Measurements from ENCODE around the gene IGFL2.
"Not testable (repeated sequence)": the region's sequence is repeated elsewhere in the genome, so short reads cannot be mapped to it uniquely, and the experiment has no call there.

The IGFL2 gene

GRCh38 chr19:46189971-46190888 is 42.2 kb downstream of the IGFL2 start:
- DNase-seq (ENCODE audit: low spot score): no peak

- no peak for DNase-seq (ENCODE audit: low spot score)
Observed at GRCh38 chr19:46191356-46191755, 43.3 kb downstream of the IGFL2 start.

GRCh38 chr19:46191972-46192371 is 43.9 kb downstream of the IGFL2 start:
- DNase-seq (ENCODE audit: low spot score): no peak

GRCh38 chr19:46192626-46192991 is 44.6 kb downstream of the IGFL2 start:
- not testable (repeated sequence) for DNase-seq (ENCODE audit: low spot score)

- no peak for DNase-seq (ENCODE audit: low spot score)
Observed at GRCh38 chr19:46192992-46193650, 45.1 kb downstream of the IGFL2 start.

GRCh38 chr19:46193678-46194077 is 45.6 kb downstream of the IGFL2 start:
- DNase-seq (ENCODE audit: low spot score): no peak

- no peak for DNase-seq (ENCODE audit: low spot score)
Observed at GRCh38 chr19:46195104-46195503, 47.1 kb downstream of the IGFL2 start.

- DNase-seq (ENCODE audit: low spot score): not testable (repeated sequence)
Observed at GRCh38 chr19:46195919-46196318, 47.9 kb downstream of the IGFL2 start.

GRCh38 chr19:46196410-46197124 is 48.5 kb downstream of the IGFL2 start:
- no peak for DNase-seq (ENCODE audit: low spot score)

GRCh38 chr19:46197314-46198070 is 49.5 kb downstream of the IGFL2 start:
- DNase-seq (ENCODE audit: low spot score): no peak

GRCh38 chr19:46198756-46199155 is 50.7 kb downstream of the IGFL2 start:
- DNase-seq (ENCODE audit: low spot score): no peak

- no peak for DNase-seq (ENCODE audit: low spot score)
Observed at GRCh38 chr19:46201454-46202310, 53.6 kb downstream of the IGFL2 start.

- DNase-seq (ENCODE audit: low spot score): no peak
Observed at GRCh38 chr19:46202426-46202825, 54.4 kb downstream of the IGFL2 start.

- no peak for DNase-seq (ENCODE audit: low spot score)
Observed at GRCh38 chr19:46202872-46203860, 55.1 kb downstream of the IGFL2 start.

- no peak for DNase-seq (ENCODE audit: low spot score)
Observed at GRCh38 chr19:46204008-46204407, 56.0 kb downstream of the IGFL2 start.

GRCh38 chr19:46205183-46205984 is 57.3 kb downstream of the IGFL2 start:
- no peak for DNase-seq (ENCODE audit: low spot score)

GRCh38 chr19:46206176-46206575 is 58.1 kb downstream of the IGFL2 start:
- DNase-seq (ENCODE audit: low spot score): no peak

GRCh38 chr19:46206682-46207081 is 58.6 kb downstream of the IGFL2 start:
- no peak for DNase-seq (ENCODE audit: low spot score)

GRCh38 chr19:46207858-46208257 is 59.8 kb downstream of the IGFL2 start:
- not testable (repeated sequence) for DNase-seq (ENCODE audit: low spot score)
